Medulla oblongata (tissue), 1 donor: ENCODE measurements around the gene BANP.
"Not testable (repeated sequence)": the region's sequence is repeated elsewhere in the genome, so short reads cannot be mapped to it uniquely, and the experiment has no call there.

Experiments used
- DNase-seq: peaks from one replicate; pipeline ENCODE4 v3.0.0-alpha.2; 2015; ENCODE audit errors: extremely low spot score

The BANP gene

GRCh38 chr16:87926246-87927194, 24.7 kb upstream of the BANP start:
- DNase-seq = peak; percentile 54

GRCh38 chr16:87927195-87927562, 24.1 kb upstream of the BANP start:
- no peak for DNase-seq

- no peak for DNase-seq
Measured at GRCh38 chr16:87929986-87930385, 21.2 kb upstream of the BANP start.

DNA sequence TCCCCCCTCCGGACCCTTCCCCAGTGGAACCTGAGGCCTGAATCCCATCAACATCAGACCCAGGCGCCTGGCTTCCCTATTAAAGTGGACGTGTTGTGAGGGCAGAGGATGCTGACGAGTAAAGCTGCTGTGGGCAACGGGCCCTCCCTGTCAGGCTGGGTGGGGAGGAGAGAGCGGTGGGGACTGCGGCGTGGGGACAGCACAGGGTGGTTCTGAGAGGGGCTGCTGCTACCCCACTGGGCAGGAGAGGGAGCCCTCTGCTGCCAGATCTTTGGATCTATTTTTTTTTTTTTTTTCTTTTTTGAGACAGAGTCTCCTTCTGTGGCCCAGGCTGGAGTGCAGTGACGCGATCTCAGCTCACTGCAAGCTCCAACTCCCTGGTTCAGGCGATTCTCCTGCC, 20.8 kb upstream of the BANP start:
- DNase-seq = no peak

DNA sequence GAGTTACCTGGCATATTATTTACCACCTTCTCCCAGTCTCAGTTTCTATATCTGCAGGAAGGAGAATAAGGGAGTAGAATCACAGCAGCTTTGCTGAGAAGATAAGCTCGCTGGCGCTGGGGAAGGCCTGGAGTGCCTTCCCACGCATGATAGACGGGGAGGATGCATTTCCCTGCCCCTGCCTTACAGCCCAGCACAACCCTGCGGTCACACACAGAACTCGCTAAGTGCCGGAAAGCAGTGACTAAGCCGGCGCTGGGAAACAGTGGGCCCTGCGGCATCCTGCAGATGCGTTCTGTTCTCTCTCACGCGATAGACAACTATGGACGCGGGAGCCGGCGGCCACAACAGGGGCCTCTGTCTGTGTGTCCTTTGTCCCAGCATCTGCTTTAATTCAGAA, 19.7 kb upstream of the BANP start:
- DNase-seq = no peak

DNA sequence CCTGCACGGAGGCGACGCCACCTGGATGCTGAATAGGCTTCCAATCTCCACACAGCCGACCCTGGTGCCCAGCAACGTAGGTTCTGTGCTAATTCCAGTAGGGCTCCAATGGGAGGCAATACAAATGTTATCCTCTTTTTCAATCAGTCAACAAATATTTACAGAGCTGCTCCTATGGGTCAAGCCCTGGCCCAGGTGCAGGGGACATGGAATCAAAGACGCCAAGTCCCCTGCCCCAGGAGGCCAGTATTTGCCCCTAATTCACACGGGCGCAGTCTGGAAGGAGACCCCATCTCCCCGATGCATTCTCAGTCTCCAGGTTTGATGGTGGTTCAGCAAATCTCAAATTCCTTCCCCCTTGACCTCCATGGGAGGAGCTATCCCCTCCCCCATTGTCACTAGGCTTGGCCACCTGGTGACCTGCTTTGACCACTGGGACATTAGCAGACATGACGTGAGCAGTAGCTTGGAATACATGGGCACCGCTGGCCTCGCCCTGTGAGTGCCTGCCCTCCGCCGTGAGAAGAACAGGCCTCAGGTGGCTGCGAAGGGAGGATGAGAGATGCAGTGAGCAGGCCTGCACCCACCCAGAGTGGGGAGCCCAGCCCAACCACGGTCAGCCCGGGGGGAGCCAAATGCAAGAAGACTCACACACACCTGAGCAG, 18.6 kb upstream of the BANP start:
- not testable (repeated sequence) for DNase-seq

- no peak for DNase-seq
Measured at GRCh38 chr16:87933140-87933495, 18.1 kb upstream of the BANP start.

GRCh38 chr16:87934752-87935425, 16.3 kb upstream of the BANP start:
- DNase-seq = not testable (repeated sequence)

- DNase-seq = not testable (repeated sequence)
Measured at GRCh38 chr16:87936016-87936374, 15.2 kb upstream of the BANP start.

GRCh38 chr16:87936375-87937230, 14.6 kb upstream of the BANP start, which contains the start of gene CA5A:
Gene CA5A (minus strand): TSS chr16:87936529. CDS start chr16:87936450, 79 bp downstream.
- DNase-seq = no peak

GRCh38 chr16:87937231-87937542, 14.0 kb upstream of the BANP start:
- not testable (repeated sequence) for DNase-seq

- no peak for DNase-seq
Measured at GRCh38 chr16:87938412-87938949, 12.8 kb upstream of the BANP start.

GRCh38 chr16:87939562-87940423, 11.4 kb upstream of the BANP start:
- no peak for DNase-seq

- no peak for DNase-seq
Measured at GRCh38 chr16:87942680-87943079, 8.6 kb upstream of the BANP start.

DNA sequence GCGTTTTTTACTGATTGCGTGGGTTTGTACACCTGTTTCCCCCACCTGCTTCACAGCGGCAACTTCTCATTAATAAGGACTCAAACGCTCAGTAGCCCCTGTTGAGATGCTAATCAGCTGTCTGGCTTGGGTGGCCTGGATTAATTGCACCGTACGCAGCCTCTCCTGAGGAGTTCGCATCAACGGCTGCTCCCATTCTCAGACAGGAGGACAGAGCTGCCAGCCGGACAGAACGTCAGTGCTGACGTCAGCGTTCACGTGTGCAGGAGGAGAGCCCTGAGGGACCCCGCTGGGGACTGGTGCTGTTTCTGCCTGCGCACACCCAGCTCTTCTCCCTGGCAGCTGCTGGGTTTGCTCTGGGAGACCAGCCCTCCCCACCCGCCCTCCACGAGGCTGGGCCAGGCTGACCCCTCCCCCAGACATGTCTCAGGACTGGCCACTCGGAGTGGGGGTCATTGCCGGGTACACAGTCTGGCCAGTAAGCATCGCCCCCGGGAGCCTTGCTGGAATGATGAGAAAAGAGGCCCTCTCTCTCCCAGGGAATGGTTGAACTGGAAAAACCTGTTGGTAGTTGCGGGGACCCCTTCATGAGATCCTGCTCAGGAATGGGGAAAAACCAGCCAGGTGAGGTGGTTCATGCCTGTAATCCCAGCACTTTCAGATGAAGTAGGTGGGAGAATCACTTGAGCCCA, 5.7 kb upstream of the BANP start:
- DNase-seq = peak; percentile 95

DNA sequence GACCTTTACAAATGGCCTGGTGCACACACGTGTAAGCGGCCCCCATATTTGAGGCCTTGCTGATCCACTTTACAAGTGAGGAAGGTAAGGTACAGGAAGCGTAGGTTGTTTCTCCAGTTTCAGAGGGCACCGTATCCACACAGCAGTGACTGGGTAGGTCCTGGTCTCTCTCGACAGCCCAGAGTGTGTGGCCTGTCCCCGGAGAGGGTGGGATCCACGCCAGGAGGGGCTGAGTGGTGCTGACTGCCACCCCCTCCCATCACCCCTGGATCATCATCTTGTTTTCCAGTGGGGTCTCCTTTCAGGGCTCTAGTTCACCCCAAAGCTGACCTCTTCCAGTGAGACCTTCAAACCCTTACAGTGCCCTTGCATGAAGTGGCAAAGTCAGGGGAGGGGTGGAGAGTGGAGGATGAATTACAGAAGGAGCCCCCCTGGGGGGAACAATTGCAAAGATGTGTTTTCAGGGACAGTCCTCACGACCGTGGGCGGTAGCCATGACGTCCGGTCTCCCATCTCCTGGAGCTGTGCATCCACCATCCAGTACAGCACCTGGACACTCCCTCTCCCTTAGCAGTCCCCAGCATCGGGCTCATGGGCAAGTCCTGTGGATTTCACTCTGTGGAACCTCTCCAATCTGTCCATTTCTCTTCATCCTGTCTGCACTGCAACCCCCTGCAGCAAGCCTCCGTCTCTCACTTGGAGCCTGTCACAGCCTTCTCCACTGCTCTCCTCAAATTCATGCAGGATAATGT, 4.5 kb upstream of the BANP start:
- no peak for DNase-seq

- no peak for DNase-seq
Measured at GRCh38 chr16:87947356-87948118, 3.7 kb upstream of the BANP start.

DNA sequence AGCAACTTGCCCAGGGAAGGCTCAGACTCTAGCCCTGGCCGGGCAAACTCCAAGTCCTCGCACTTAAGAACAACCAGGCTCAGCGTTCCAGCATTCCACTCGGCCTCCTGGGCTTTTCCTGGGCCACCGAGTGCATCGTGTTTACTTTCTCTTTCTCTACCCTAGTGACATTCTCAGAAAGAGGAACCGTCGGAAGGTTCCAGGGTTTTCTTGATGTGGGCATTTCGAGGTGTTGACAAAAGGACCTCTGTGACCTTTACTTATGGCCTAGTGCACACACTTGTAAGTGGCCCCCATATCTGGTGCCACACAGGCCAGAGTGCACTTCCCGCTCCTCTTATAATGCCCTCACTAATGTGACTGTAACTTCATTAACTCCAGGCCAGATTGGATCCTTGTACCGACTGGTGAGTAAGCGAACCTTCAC, 3.1 kb upstream of the BANP start:
- DNase-seq = peak; percentile 83

DNA sequence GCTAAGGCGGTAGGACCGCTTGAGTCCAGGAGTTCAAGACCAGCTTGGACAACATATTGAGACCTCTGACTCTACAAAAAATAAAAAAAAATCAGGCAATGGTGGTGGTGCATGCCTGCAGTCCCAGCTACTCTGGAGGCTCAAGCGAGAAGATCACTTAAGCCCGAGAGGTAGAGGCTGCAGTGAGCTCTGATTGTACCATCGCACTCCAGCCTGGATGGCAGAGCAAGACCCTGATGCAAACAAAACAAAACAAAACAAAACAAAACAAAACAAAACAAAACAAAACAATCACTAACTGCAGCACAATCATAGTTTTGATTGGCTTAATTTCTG, 2.5 kb upstream of the BANP start:
- no peak for DNase-seq
